Measurements from ENCODE around the gene PIM1.

GRCh38 chr6:37168163-37168758 is 1.7 kb upstream of the PIM1 start:
- TF ChIP-seq CTCF (conservative IDR thresholded peaks at IDR 0.05) (no peak), ZFX (IDR thresholded peaks at IDR 0.05) (no peak)

All from C4-2B (cell line).